Measurements from ENCODE around the gene CDK5.

Gene CDK5

GRCh38 chr7:151038951-151039849, 18.5 kb downstream of the CDK5 start:
- TF ChIP-seq POLR2AphosphoS5 (IDR thresholded peaks at IDR 0.05; ENCODE audit: low read depth, low read length) = peak; percentile 48; the same call in 1 of the 2 replicates
- peak; percentile 32; the same call in 1 of the 2 replicates for TF ChIP-seq TAF1 (IDR thresholded peaks at IDR 0.05; ENCODE audit: borderline replicate concordance, insufficient read depth, low read length)
- TF ChIP-seq, protein P1, sequence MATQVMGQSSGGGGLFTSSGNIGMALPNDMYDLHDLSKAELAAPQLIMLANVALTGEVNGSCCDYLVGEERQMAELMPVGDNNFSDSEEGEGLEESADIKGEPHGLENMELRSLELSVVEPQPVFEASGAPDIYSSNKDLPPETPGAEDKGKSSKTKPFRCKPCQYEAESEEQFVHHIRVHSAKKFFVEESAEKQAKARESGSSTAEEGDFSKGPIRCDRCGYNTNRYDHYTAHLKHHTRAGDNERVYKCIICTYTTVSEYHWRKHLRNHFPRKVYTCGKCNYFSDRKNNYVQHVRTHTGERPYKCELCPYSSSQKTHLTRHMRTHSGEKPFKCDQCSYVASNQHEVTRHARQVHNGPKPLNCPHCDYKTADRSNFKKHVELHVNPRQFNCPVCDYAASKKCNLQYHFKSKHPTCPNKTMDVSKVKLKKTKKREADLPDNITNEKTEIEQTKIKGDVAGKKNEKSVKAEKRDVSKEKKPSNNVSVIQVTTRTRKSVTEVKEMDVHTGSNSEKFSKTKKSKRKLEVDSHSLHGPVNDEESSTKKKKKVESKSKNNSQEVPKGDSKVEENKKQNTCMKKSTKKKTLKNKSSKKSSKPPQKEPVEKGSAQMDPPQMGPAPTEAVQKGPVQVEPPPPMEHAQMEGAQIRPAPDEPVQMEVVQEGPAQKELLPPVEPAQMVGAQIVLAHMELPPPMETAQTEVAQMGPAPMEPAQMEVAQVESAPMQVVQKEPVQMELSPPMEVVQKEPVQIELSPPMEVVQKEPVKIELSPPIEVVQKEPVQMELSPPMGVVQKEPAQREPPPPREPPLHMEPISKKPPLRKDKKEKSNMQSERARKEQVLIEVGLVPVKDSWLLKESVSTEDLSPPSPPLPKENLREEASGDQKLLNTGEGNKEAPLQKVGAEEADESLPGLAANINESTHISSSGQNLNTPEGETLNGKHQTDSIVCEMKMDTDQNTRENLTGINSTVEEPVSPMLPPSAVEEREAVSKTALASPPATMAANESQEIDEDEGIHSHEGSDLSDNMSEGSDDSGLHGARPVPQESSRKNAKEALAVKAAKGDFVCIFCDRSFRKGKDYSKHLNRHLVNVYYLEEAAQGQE (IDR thresholded peaks at IDR 0.05; ENCODE audit: insufficient read depth in 1 of 2, low read depth in 2 of 2, low read length in 2 of 2) = no peak; a peak in 1 of 4 replicates
- no peak for TF ChIP-seq SIN3A (IDR thresholded peaks at IDR 0.05; ENCODE audit: borderline replicate concordance, insufficient read depth, low read length)
- peak; percentile 82 for TF ChIP-seq FOXP2 (optimal IDR thresholded peaks at IDR 0.05; ENCODE audit: borderline replicate concordance, extremely low read depth, extremely low read length, insufficient read depth)

- TF ChIP-seq POLR2AphosphoS5 (IDR thresholded peaks at IDR 0.05; ENCODE audit: low read depth, low read length) = no peak
- TF ChIP-seq SIN3A (IDR thresholded peaks at IDR 0.05; ENCODE audit: borderline replicate concordance, insufficient read depth, low read length) = no peak
- TF ChIP-seq TAF1 (IDR thresholded peaks at IDR 0.05; ENCODE audit: borderline replicate concordance, insufficient read depth, low read length) = no peak
- TF ChIP-seq FOXP2 (optimal IDR thresholded peaks at IDR 0.05; ENCODE audit: borderline replicate concordance, extremely low read depth, extremely low read length, insufficient read depth) = no peak
- TF ChIP-seq, protein P1 (IDR thresholded peaks at IDR 0.05; ENCODE audit: insufficient read depth in 1 of 2, low read depth in 2 of 2, low read length in 2 of 2) = no peak
These were observed 21.8 kb downstream of the CDK5 start for GRCh38 chr7:151035902-151036301.

DNA sequence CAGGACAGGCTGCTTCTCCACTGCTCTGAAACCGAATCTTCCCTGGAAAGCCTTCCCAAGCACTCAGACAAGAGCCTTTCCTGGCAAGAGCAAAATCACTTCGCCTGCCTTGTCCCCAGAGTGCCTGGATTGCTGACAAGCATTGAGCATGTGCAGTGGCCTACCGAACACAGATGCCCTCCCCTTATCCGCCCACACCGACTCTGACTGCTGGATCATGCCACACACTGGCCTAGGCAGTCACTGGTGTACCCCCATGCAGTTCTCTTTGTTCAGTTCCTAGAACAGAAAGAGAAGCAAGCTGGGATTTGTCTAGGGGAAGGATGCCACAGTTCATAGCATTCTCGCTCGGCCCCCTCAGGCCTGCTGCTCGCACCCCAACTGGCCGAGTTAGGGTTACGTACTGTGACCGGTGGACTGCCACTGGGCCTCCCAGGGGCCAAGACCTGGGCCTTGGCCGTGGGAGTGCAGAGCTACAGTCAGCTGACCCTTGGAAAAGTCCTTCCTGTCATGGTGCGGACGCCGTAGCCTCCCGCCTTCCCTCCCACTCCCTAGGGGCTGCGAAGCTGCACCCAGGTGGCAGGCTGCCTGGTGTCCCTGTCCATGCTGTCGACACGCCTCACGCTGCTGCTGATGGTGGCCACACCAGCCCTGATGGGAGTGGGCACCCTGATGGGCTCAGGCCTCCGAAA, 22.5 kb downstream of the CDK5 start:
- TF ChIP-seq SIN3A (IDR thresholded peaks at IDR 0.05; ENCODE audit: borderline replicate concordance, insufficient read depth, low read length) = no peak
- TF ChIP-seq FOXP2 (optimal IDR thresholded peaks at IDR 0.05; ENCODE audit: borderline replicate concordance, extremely low read depth, extremely low read length, insufficient read depth) = no peak
- no peak for TF ChIP-seq POLR2AphosphoS5 (IDR thresholded peaks at IDR 0.05; ENCODE audit: low read depth, low read length)
- TF ChIP-seq, protein P1 (IDR thresholded peaks at IDR 0.05; ENCODE audit: insufficient read depth in 1 of 2, low read depth in 2 of 2, low read length in 2 of 2) = no peak
- TF ChIP-seq TAF1 (IDR thresholded peaks at IDR 0.05; ENCODE audit: borderline replicate concordance, insufficient read depth, low read length) = no peak

DNA sequence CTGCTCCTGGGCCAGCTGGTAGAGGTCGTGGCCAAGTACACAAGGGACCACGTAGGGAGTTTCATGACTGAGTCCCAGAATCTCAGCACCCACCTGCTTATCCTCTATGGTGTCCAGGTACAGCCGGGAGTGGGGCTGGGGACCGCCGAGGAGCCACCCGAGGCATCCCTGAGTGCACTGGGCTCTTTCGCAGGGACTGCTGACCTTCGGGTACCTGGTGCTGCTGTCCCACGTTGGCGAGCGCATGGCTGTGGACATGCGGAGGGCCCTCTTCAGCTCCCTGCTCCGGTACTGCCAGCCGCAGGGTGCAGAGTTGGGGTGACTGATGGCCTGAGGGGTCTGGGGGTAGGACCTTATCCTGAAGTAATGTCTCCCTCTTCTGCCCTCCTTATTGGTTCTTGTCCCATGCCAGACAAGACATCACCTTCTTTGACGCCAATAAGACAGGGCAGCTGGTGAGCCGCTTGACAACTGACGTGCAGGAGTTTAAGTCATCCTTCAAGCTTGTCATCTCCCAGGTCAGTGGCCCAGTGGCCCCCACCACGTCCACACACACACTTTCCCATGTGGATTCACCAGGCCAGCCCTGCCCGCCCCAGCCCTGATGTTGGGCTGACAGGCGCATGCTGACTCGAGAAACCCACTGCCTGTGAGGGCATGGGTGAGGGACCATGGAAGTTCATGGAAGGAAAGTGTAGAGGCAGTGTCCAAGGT, 23.2 kb downstream of the CDK5 start:
- no peak for TF ChIP-seq TAF1 (IDR thresholded peaks at IDR 0.05; ENCODE audit: borderline replicate concordance, insufficient read depth, low read length)
- no peak for TF ChIP-seq SIN3A (IDR thresholded peaks at IDR 0.05; ENCODE audit: borderline replicate concordance, insufficient read depth, low read length)
- TF ChIP-seq, protein P1 (IDR thresholded peaks at IDR 0.05; ENCODE audit: insufficient read depth in 1 of 2, low read depth in 2 of 2, low read length in 2 of 2) = no peak
- TF ChIP-seq FOXP2 (optimal IDR thresholded peaks at IDR 0.05; ENCODE audit: borderline replicate concordance, extremely low read depth, extremely low read length, insufficient read depth) = no peak
- TF ChIP-seq POLR2AphosphoS5 (IDR thresholded peaks at IDR 0.05; ENCODE audit: low read depth, low read length) = no peak
